Activated CD8-positive, alpha-beta memory T cell treated with anti-CD3 and anti-CD28 coated beads for 1 hour (primary cell): ENCODE measurements around the gene GAN.
"Not testable (repeated sequence)": the region's sequence is repeated elsewhere in the genome, so short reads cannot be mapped to it uniquely, and the experiment has no call there.

ENCODE experiments used
- DNase-seq, 2 donors: peaks; one replicate each; pipeline ENCODE4 v3.0.0-alpha.2; 2020; ENCODE audit warnings: low read depth in 1 of 2; ENCODE audit errors: extremely low read depth in 1 of 2

Gene GAN

DNA sequence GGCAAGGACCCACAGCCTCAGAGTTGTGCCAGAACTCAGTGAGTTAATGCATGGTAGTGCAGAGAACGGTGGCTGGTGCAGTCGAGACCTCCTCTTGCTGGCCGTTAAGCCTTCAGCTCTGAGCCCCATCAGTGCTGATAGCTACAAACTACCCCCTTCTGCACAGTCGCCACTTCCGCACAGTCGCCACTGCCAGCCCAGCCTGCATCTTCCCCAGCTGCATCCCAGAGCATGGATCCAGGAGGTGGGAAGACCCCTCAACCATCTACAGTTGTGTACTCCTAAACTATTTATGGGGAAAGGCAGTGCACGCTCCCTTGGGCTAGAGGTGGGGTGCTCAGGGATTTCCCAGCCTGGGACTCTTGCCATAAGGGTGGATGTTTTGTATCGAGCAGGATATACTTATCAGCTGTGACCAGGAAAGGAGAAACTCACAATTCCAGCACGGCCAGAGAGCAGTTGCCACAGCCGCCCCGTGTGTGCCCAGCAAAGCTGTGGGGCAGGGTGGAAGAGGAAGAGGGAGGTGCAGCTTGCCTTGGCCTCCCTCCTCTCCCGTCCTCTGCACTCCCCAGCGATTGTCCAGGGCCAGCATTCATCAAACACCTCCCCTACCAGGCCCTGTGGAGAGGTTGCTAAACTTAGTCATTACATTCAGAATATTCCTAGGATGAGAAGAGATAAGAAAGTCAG is 80.3 kb downstream of the GAN start:
- DNase-seq = no peak

DNA sequence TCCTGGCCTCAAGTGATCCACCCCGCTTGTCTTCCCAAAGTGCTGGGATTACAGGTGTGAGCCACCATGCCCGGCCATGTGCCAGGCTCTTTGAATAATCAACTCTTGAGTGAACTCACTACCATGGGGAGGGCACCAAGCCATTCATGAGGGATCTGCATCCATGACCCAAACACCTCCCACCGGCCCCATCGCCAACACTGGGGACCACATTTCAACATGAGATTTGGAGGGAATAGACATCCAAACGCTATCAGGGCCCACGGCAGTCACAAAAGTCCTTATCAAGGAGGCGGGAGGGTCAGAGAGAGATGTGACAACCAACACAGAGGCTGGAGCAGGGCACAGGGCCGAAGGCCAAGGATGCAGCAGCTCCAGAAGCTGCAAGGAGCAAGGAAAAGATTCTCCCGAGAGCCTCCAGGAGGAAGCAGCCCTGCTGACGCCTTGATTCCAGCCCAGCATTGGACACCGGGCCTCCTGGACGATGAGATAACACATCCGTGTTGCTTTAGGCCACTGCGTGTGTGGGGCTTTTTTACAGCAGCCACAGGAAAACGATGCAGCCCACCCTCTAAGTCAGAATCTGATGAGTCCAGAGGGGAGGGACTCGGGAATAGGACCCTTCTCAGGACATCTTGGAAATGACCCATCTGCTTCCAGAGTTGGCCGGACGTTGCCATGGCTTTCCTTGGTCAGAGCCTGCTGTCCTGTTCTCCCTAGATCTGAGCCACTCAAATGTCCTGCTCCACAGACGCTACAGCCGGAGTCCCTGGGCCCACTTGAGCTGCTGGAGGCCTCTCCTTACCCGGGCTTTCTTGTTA is 82.5 kb downstream of the GAN start:
- DNase-seq = no peak

- no peak for DNase-seq
These were observed 83.2 kb downstream of the GAN start for GRCh38 chr16:81397879-81398520.

- no peak for DNase-seq
These were observed 85.1 kb downstream of the GAN start for GRCh38 chr16:81399909-81400308.

- no peak for DNase-seq
These were observed 86.5 kb downstream of the GAN start for GRCh38 chr16:81401035-81401950.

DNA sequence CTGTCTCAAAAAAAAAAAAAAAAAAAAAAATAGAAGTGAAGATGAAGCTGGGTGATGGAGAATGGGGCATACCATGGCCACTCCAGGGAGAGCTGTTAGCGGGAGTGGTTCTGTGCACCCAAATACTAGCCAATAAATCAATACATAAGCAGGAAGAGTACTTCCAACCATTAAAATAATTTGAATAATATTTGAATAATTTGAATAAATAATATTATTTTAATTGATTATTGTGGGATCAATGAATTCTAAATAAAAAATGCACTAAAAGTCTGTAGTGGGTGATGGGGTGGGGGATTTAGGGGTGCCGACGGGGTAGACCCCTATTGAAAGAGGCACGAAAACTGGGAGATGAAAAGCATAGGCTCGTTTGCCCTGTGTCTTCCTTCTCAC is 88.4 kb downstream of the GAN start:
- no peak for DNase-seq

GRCh38 chr16:81403601-81404391 is 89.0 kb downstream of the GAN start:
- DNase-seq = peak; percentile 60 to 76

DNA sequence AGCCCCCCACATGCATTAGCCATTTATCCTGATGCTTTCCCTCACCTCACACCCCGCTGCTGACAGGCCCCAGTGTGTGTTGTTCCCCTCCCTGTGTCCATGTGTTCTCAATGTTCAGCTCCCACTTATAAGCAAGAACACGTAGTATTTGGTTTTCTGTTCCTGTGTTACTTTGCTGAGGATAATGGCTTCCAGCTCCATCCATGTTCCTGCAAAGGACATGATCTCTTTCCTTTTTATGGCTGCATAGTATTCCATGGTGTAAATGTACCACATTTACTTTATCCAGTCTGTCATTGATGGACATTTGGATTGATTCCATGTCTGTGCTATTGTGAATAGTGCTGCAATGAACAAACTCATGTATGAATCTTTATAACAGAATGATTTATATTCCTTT is 90.2 kb downstream of the GAN start:
- not testable (repeated sequence) for DNase-seq

- DNase-seq = no peak
These were observed 90.9 kb downstream of the GAN start for GRCh38 chr16:81405702-81406113.

- DNase-seq = no peak
These were observed 93.7 kb downstream of the GAN start for GRCh38 chr16:81408409-81408950.

- DNase-seq = no peak
These were observed 94.3 kb downstream of the GAN start for GRCh38 chr16:81409016-81409556.

- no peak for DNase-seq
These were observed 96.0 kb downstream of the GAN start for GRCh38 chr16:81410643-81411293.

- DNase-seq = no peak
These were observed 98.7 kb downstream of the GAN start for GRCh38 chr16:81413245-81413990.

GRCh38 chr16:81415751-81416150 is 101.0 kb downstream of the GAN start:
- no peak for DNase-seq

GRCh38 chr16:81416749-81417148 is 102.0 kb downstream of the GAN start:
- DNase-seq = no peak

- DNase-seq = no peak
These were observed 102.4 kb downstream of the GAN start for GRCh38 chr16:81417210-81417609.

- DNase-seq = no peak
These were observed 105.0 kb downstream of the GAN start for GRCh38 chr16:81419806-81420205.

DNA sequence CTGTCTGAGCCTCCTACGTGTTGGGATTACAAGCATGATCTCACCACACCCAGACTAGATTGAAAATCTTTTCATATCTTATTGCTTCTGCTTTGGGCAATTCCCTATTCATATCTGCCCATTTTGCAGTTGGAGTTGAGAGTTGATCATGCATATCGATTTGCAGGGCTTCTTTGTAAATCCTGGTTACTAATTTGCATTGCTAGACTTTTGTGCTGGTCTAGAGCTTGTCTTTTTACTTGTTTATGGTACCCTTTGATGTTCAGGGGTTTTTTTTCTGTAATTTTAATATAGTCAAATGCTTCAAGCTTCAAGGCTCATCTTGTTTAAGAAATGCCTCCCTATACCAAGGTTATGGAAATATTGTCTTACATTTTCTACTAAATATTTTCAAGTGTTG is 106.4 kb downstream of the GAN start:
- no peak for DNase-seq
